ENCODE results near the gene PLA2G2D.

GRCh38 chr1:20160034-20160433 lies 40.7 kb upstream of the PLA2G2D start:
- no peak for TF ChIP-seq POLR2A (IDR thresholded peaks at IDR 0.05)
- TF ChIP-seq CTCF (IDR thresholded peaks at IDR 0.05), result no peak

Data from upper lobe of left lung (tissue), 4 donors.